IMR-90 (cell line): Measurements from ENCODE around the gene QSOX2. TPM values are rescaled to one million over a fixed set of nuclear protein-coding genes. Genes with fewer than 3 reads are reported as not detected.

ENCODE experiments used
- ATAC-seq: fragments of 200-7000 bp; cut with Tn5 transposase; 2 replicates; pipeline ENCODE4 v1.9.1; 2020; ENCODE audit warnings: low read depth, mild to moderate bottlenecking, moderate library complexity
- BruUV-seq: library from RNA; stranded (reverse); fragments of 400-500 nt; replicated peaks from 2 replicates; lab custom pipeline; 2021; lab: Mats Ljungman, UMichigan
- CTCF ChIA-PET: fragments of 300-600 bp; formaldehyde crosslinking; extraction: SDS; loops from one replicate; lab custom pipeline; 2021; ENCODE audit warnings: antibody characterized with exemption; lab: Yijun Ruan, JAX
- POLR2A ChIA-PET: fragments of 300-600 bp; sonication (Branson Sonifier 250); formaldehyde crosslinking; loops from one replicate; lab custom pipeline; 2022; ENCODE audit warnings: antibody characterized with exemption; ENCODE audit not compliant: unreplicated experiment; lab: Charles Lee
- DNase-seq: peaks from one replicate; pipeline ENCODE4 v3.0.0; 2013
- H2AFZ ChIP-seq: replicated peaks from 2 replicates; pipeline ENCODE3; 2013; ENCODE audit warnings: low read length, mild to moderate bottlenecking; ENCODE audit not compliant: poor library complexity
- H2AK5ac ChIP-seq: 2 replicates; pipeline ENCODE4 v1.6.1; 2013; ENCODE audit warnings: low read depth, low read length, inconsistent platforms
- H2AK9ac ChIP-seq: replicated peaks from 2 replicates; pipeline ENCODE3; 2013; ENCODE audit warnings: mild to moderate bottlenecking, low read depth, low read length, moderate library complexity; ENCODE audit not compliant: poor library complexity
- H2BK120ac ChIP-seq: 2 replicates; pipeline ENCODE4 v1.6.1; 2013; ENCODE audit warnings: low read depth, low read length, inconsistent platforms
- H2BK15ac ChIP-seq: 3 replicates; pipeline ENCODE4 v1.6.1; 2013; ENCODE audit warnings: low read depth, low read length, inconsistent platforms
- H2BK20ac ChIP-seq: 2 replicates; pipeline ENCODE4 v1.6.1; 2013; ENCODE audit warnings: low read depth, mild to moderate bottlenecking, inconsistent platforms, low read length, moderate library complexity
- H2BK5ac ChIP-seq: 2 replicates; pipeline ENCODE4 v1.6.1; 2013; ENCODE audit warnings: mild to moderate bottlenecking, low read depth, low read length, inconsistent platforms; ENCODE audit not compliant: poor library complexity, severe bottlenecking
- H3K14ac ChIP-seq: replicated peaks from 2 replicates; pipeline ENCODE4 v1.6.1; 2013; ENCODE audit warnings: low read depth, low read length, inconsistent platforms
- H3K18ac ChIP-seq: 2 replicates; pipeline ENCODE4 v1.6.1; 2013; ENCODE audit warnings: low read depth, low read length, control low read depth
- H3K23ac ChIP-seq: 2 replicates; pipeline ENCODE4 v1.6.1; 2013; ENCODE audit warnings: low read depth, low read length, inconsistent platforms
- H3K27ac ChIP-seq: 2 replicates; pipeline ENCODE4 v1.5.1; 2013; ENCODE audit warnings: mild to moderate bottlenecking, control low read depth, low read length; ENCODE audit not compliant: insufficient read depth
- H3K27me3 ChIP-seq: 2 replicates; pipeline ENCODE4 v1.6.1; 2013; ENCODE audit warnings: low read length; ENCODE audit not compliant: control insufficient read depth, insufficient read depth
- H3K36me3 ChIP-seq: 2 replicates; pipeline ENCODE4 v1.6.1; 2013; ENCODE audit warnings: low read length, mixed read lengths; ENCODE audit not compliant: control insufficient read depth, insufficient read depth
- H3K4ac ChIP-seq: 2 replicates; pipeline ENCODE4 v1.6.1; 2013; ENCODE audit warnings: low read depth, low read length, inconsistent platforms
- H3K4me1 ChIP-seq: 2 replicates; pipeline ENCODE4 v1.6.1; 2013; ENCODE audit warnings: low read length, mixed read lengths; ENCODE audit not compliant: control insufficient read depth, insufficient read depth
- H3K4me2 ChIP-seq: 2 replicates; pipeline ENCODE4 v1.6.1; 2013; ENCODE audit warnings: low read depth, mild to moderate bottlenecking, control low read depth, low read length, moderate library complexity
- H3K4me3 ChIP-seq: 2 replicates; pipeline ENCODE4 v1.5.1; 2013; ENCODE audit warnings: low read depth, mild to moderate bottlenecking, control low read depth, low read length, moderate library complexity; ENCODE audit not compliant: insufficient read depth
- H3K56ac ChIP-seq: 2 replicates; pipeline ENCODE4 v1.6.1; 2013; ENCODE audit warnings: low read length, inconsistent platforms; ENCODE audit not compliant: insufficient read depth; ENCODE audit errors: extremely low read depth
- H3K79me1 ChIP-seq, 2 experiments: 2 replicates each; pipeline ENCODE4 v1.6.1; 2013; ENCODE audit warnings: low read length in 2 of 2, inconsistent platforms in 1 of 2, low read depth in 1 of 2
- H3K9ac ChIP-seq: 2 replicates; pipeline ENCODE4 v1.6.1; 2013; ENCODE audit warnings: low read depth, low read length, control low read depth
- H3K9me1 ChIP-seq: 2 replicates; pipeline ENCODE4 v1.6.1; 2013; ENCODE audit warnings: low read length, inconsistent platforms; ENCODE audit not compliant: insufficient read depth
- H3K9me3 ChIP-seq: 2 replicates; pipeline ENCODE4 v1.6.1; 2013; ENCODE audit warnings: low read length; ENCODE audit not compliant: control insufficient read depth, insufficient read depth
- H4K20me1 ChIP-seq: 2 replicates; pipeline ENCODE4 v1.6.1; 2013; ENCODE audit warnings: low read length, inconsistent platforms; ENCODE audit not compliant: insufficient read depth
- H4K5ac ChIP-seq: 2 replicates; pipeline ENCODE4 v1.6.1; 2013; ENCODE audit warnings: mild to moderate bottlenecking, low read depth, low read length, control low read depth
- H4K8ac ChIP-seq, 2 experiments: 2 replicates each; pipeline ENCODE4 v1.6.1; 2013; ENCODE audit warnings: low read depth in 2 of 2, low read length in 2 of 2, control low read depth in 1 of 2, inconsistent platforms in 1 of 2
- H4K91ac ChIP-seq: 2 replicates; pipeline ENCODE4 v1.6.1; 2013; ENCODE audit warnings: low read depth, low read length, inconsistent platforms; ENCODE audit not compliant: insufficient read depth
- BHLHE40 ChIP-seq: fragments of 150-350 bp; IDR thresholded peaks from 2 replicates; pipeline ENCODE4 v1.6.1; 2016; ENCODE audit warnings: mild to moderate bottlenecking, low read depth, low read length
- CEBPB ChIP-seq: IDR thresholded peaks from 2 replicates; pipeline ENCODE4 v1.6.1; 2012; ENCODE audit warnings: low read depth, low read length, improper control_type of control experiment
- CHD1 ChIP-seq: IDR thresholded peaks from 2 replicates; pipeline ENCODE4 v1.6.1; 2012; ENCODE audit warnings: low read depth, low read length, improper control_type of control experiment
- FOS ChIP-seq: fragments of 150-350 bp; IDR thresholded peaks from 2 replicates; pipeline ENCODE4 v1.6.1; 2016; ENCODE audit warnings: low read depth, low read length
- MAFK ChIP-seq: IDR thresholded peaks from 2 replicates; pipeline ENCODE4 v1.6.1; 2012; ENCODE audit warnings: low read depth, low read length, improper control_type of control experiment
- MAZ ChIP-seq: IDR thresholded peaks from 2 replicates; pipeline ENCODE4 v1.6.1; 2012; ENCODE audit warnings: low read depth, mild to moderate bottlenecking, low read length, improper control_type of control experiment, moderate library complexity, borderline replicate concordance
- MXI1 ChIP-seq: IDR thresholded peaks from 2 replicates; pipeline ENCODE4 v1.6.1; 2012; ENCODE audit warnings: low read depth, mild to moderate bottlenecking, low read length, moderate library complexity, borderline replicate concordance
- NFE2L2 ChIP-seq: fragments of 150-350 bp; IDR thresholded peaks from 2 replicates; pipeline ENCODE4 v1.6.1; 2016; ENCODE audit warnings: low read depth, mild to moderate bottlenecking, low read length
- POLR2A ChIP-seq: IDR thresholded peaks from 2 replicates; pipeline ENCODE4 v1.6.1; 2012; ENCODE audit warnings: mild to moderate bottlenecking, low read depth, low read length
- RAD21 ChIP-seq: IDR thresholded peaks from 2 replicates; pipeline ENCODE4 v1.6.1; 2012; ENCODE audit warnings: low read length, improper control_type of control experiment
- RCOR1 ChIP-seq: IDR thresholded peaks from 2 replicates; pipeline ENCODE4 v1.6.1; 2012; ENCODE audit warnings: mild to moderate bottlenecking, low read length, improper control_type of control experiment; ENCODE audit not compliant: insufficient replicate concordance
- RFX5 ChIP-seq: IDR thresholded peaks from 2 replicates; pipeline ENCODE4 v1.8.0; 2012; ENCODE audit warnings: low read depth, mild to moderate bottlenecking, low read length, moderate library complexity
- SMC3 ChIP-seq: fragments of 150-350 bp; IDR thresholded peaks from 2 replicates; pipeline ENCODE4 v1.6.1; 2016; ENCODE audit warnings: low read depth, mild to moderate bottlenecking, antibody characterized with exemption, low read length, moderate library complexity
- whole genome bisulfite sequencing, 2 experiments: methylation state at CpG; one replicate each; pipeline versions ENCODE4 v1.1.5 to v1.1.7; 2013; ENCODE audit warnings: missing lambda C conversion rate in 2 of 2; ENCODE audit not compliant: insufficient read length in 1 of 2; ENCODE audit errors: extremely low coverage in 2 of 2; 5-methylcytosine and 5-hydroxymethylcytosine counted together
- dilution Hi-C: fragments of 300-500 bp; cut with HindIII; formaldehyde crosslinking; loops from one replicate; pipeline ENCODE4 v1.14.3; 2018; ENCODE audit warnings: low sequenced_read_pairs; ENCODE audit not compliant: unreplicated experiment
- in situ Hi-C: fragments of 300-500 bp; cut with MboI; formaldehyde crosslinking; loops from 3 replicates; pipeline ENCODE4 v1.14.3; 2019; ENCODE audit warnings: low sequenced_read_pairs, inconsistent platforms, mixed read lengths
- intact Hi-C: fragments of 100-400 bp; cut with micrococcal nuclease; formaldehyde crosslinking; loops from 2 replicates; pipeline ENCODE4 v1.10.0; 2022
- polyA plus RNA-seq, 3 experiments: library from polyadenylated mRNA; depleted of rRNA; stranded (reverse); fragments of >200 nt; gene quantifications; 2 replicates each; pipeline ENCODE4 v1.2.3, GENCODE V29; 2012; ENCODE audit warnings: low replicate concordance in 1 of 3
- total RNA-seq: library from RNA; depleted of rRNA; stranded (reverse); fragments of >200 nt; gene quantifications from 2 replicates; pipeline ENCODE4 v1.2.3, GENCODE V29; 2012
- TF ChIP-seq, protein P1 (sequence below): fragments of 150-350 bp; IDR thresholded peaks from 2 replicates; pipeline ENCODE4 v1.6.1; 2017; ENCODE audit warnings: mild to moderate bottlenecking, antibody characterized with exemption, low read length, low read depth
- TF ChIP-seq, protein P2 (sequence below): conservative IDR thresholded peaks from 2 replicates; pipeline ENCODE4 v1.5.1; 2012; ENCODE audit warnings: mild to moderate bottlenecking, low read depth, low read length, improper control_type of control experiment
- TF ChIP-seq, protein P3 (sequence below): fragments of 150-350 bp; IDR thresholded peaks from 2 replicates; pipeline ENCODE4 v1.6.1; 2016; ENCODE audit warnings: low read depth, mild to moderate bottlenecking, low read length, moderate library complexity, borderline replicate concordance

Gene QSOX2
- total and polyA plus RNA-seq, 2 of the 4 experiments (the other 2 are of a cell fraction): 5.9 to 12.9 TPM

DNA sequence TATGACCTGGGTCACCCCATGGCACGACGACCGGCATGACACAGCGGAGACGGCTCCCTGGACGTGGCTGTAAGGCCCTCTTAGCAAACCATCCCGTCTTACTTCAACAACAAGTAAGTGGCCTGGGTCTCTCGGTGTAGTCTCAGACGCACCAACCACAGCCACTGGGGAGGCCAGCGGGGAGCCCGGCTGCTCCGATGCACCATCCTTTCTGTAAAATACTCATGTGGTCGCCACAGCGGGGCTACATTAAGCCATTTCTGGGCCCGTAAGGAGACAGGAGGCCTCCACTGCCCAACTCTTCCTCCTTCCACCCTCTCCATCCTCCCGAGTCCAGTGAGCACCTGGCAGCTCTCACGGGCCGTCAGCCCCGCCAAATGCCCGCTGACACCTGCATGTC, 4.7 kb downstream of the QSOX2 start:
- H2BK20ac ChIP-seq: no peak overlapping the region
- ChIA-PET POLR2A (no interaction called here), CTCF (no interaction called here)
- no peak overlapping the region for H3K9ac ChIP-seq
- H4K91ac ChIP-seq: no peak overlapping the region
- DNase-seq: no peak
- H2AK5ac ChIP-seq: no peak overlapping the region
- H3K18ac ChIP-seq: no peak overlapping the region
- no peak overlapping the region for H2AFZ ChIP-seq
- no peak overlapping the region for H2BK120ac ChIP-seq
- H3K4me2 ChIP-seq: no peak overlapping the region
- H3K9me1 ChIP-seq: peaks cover 11% of the 10 kb centered on the region
- H2AK9ac ChIP-seq: no peak overlapping the region
- no peaks in the 10 kb centered on the region for H3K27me3 ChIP-seq
- no peak overlapping the region for H3K27ac ChIP-seq
- no peaks in the 10 kb centered on the region for H3K9me3 ChIP-seq
- 94% methylated on average over 17 of the region's 20 CpGs; no CpG with 5 or more reads in 1 of the 2 experiments for WGBS, 2 experiments
- no peak overlapping the region for H3K4ac ChIP-seq
- intact Hi-C loops (no loop called here), dilution Hi-C loops (no loop called here), in situ Hi-C loops (no loop called here)
- H3K56ac ChIP-seq: no peak overlapping the region
- peaks cover 42% of the 10 kb centered on the region for H4K20me1 ChIP-seq
- no peak overlapping the region for H2BK15ac ChIP-seq
- H4K5ac ChIP-seq: no peak overlapping the region
- TF ChIP-seq, protein P1, sequence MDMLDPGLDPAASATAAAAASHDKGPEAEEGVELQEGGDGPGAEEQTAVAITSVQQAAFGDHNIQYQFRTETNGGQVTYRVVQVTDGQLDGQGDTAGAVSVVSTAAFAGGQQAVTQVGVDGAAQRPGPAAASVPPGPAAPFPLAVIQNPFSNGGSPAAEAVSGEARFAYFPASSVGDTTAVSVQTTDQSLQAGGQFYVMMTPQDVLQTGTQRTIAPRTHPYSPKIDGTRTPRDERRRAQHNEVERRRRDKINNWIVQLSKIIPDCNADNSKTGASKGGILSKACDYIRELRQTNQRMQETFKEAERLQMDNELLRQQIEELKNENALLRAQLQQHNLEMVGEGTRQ: no peak
- TF ChIP-seq FOS: no peak
- TF ChIP-seq NFE2L2: no peak
- TF ChIP-seq BHLHE40: no peak
- no peak for TF ChIP-seq SMC3
- TF ChIP-seq, protein P2, sequence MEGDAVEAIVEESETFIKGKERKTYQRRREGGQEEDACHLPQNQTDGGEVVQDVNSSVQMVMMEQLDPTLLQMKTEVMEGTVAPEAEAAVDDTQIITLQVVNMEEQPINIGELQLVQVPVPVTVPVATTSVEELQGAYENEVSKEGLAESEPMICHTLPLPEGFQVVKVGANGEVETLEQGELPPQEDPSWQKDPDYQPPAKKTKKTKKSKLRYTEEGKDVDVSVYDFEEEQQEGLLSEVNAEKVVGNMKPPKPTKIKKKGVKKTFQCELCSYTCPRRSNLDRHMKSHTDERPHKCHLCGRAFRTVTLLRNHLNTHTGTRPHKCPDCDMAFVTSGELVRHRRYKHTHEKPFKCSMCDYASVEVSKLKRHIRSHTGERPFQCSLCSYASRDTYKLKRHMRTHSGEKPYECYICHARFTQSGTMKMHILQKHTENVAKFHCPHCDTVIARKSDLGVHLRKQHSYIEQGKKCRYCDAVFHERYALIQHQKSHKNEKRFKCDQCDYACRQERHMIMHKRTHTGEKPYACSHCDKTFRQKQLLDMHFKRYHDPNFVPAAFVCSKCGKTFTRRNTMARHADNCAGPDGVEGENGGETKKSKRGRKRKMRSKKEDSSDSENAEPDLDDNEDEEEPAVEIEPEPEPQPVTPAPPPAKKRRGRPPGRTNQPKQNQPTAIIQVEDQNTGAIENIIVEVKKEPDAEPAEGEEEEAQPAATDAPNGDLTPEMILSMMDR: no peak
- no peak for TF ChIP-seq POLR2A
- no peak for TF ChIP-seq RAD21
- TF ChIP-seq RFX5: no peak
- TF ChIP-seq MAFK: no peak
- no peak for TF ChIP-seq MAZ
- no peak for TF ChIP-seq CEBPB
- TF ChIP-seq, protein P3, sequence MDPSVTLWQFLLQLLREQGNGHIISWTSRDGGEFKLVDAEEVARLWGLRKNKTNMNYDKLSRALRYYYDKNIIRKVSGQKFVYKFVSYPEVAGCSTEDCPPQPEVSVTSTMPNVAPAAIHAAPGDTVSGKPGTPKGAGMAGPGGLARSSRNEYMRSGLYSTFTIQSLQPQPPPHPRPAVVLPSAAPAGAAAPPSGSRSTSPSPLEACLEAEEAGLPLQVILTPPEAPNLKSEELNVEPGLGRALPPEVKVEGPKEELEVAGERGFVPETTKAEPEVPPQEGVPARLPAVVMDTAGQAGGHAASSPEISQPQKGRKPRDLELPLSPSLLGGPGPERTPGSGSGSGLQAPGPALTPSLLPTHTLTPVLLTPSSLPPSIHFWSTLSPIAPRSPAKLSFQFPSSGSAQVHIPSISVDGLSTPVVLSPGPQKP: no peak
- TF ChIP-seq CHD1: no peak
- no peak for TF ChIP-seq RCOR1
- no peak for TF ChIP-seq MXI1
- no peak overlapping the region for H3K23ac ChIP-seq
- peaks cover 22 to 59% of the 10 kb centered on the region in 2 experiments for H3K79me1 ChIP-seq
- no peak overlapping the region for H4K8ac ChIP-seq
- ATAC-seq: no peak
- H3K36me3 ChIP-seq: peaks cover under 1% of the 10 kb centered on the region; the same call in 1 of the 2 replicates
- no peak overlapping the region for H2BK5ac ChIP-seq
- no peak overlapping the region for H3K14ac ChIP-seq
- BruUV-seq: no TSS peak
- peaks cover 3% of the 10 kb centered on the region; the same call in 1 of the 2 replicates for H3K4me1 ChIP-seq
- no peak overlapping the region for H3K4me3 ChIP-seq
